ELF-1 (cell line): ENCODE data around the gene PRADC1.
A peak's percentile ranks its signal among the peaks of the same experiment; 100 is the strongest.
"Not testable (repeated sequence)": the region's sequence is repeated elsewhere in the genome, so short reads cannot be mapped to it uniquely, and the experiment has no call there.

Experiments used
- DNase-seq: peaks from one replicate; pipeline ENCODE4 v3.0.0-alpha.2; 2016; ENCODE audit warnings: low read depth, low spot score

The PRADC1 gene

DNA sequence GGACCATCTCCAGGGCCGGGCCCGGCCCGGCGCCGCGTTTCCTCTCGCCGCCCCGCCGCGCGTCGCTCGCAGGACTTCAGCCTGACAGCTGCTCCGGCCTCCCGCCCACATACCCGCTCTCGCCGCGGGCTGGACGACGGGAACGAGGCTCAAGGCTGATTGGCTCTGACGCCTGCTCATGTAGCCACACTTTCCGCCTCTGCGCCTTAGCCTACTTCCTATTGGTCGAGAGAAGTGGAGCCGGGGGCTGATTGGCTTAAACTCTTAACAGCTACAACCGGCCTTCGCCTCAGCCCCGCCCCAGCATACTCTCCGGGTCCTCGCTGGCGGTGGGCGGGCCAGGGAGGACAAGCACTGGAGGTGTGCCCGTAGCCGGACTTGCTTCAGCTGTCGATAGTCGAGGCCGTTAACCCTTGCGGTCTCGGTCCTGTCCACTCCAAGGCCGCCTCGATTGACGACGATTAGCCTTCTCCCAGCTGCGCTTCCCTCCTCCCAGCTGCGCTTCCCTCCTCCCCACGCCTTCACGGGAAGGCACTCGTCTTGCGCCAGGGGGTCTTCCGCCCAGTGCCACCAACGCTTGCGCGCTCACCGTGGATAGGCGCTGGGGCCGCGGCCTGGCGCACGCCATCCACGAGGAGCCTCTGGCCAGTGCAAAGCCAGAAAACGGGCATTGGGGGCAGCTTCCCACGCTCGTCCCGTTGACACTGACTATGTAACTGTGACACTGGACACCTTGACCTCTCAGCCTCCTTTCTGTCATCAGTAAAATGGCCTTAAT, at the start of gene PRADC1:
TSS of gene PRADC1 (minus strand) at position 86 of the 778 bp plus-strand sequence. CDS start at position 7, 79 bp downstream.
- peak; percentile 100 for DNase-seq

DNA sequence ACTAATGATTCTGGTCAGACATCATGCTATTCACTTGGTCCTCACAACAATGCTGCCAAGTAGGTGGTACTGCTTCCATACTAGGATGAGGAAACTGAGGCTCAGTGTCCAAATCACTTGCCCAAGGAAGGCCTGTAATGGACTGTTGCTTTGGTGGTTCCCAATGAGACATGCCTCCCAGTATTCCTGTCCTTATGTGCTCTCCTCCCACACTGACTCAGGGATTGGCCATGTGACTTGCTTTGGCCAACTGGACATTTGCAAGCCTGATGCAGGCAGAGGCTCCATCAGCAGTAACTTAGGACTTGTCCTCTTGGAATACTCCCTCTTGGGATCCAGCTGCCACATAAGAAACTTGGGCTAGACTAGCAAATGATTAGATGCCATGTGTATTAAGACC, 48.2 kb upstream of the PRADC1 start:
- no peak for DNase-seq

DNA sequence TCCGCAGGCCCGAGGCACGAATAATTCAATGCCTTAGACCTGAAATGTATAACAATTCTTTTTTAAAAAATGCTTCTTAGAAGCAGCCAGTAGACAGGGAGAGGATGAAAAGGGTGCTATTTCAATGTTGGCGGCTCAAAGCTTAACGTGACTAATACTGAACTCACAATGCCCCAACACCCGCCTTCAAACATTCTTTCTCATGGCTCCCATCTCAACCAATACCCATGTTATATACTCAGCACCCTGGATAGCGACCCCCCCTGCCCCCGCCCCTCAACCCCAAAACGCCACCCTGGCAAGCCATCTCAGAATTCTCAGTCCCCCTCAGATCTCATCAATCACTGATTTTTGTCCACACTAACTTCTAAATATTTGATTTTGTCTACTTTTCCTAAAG, 46.8 kb upstream of the PRADC1 start:
- DNase-seq, result no peak

DNA sequence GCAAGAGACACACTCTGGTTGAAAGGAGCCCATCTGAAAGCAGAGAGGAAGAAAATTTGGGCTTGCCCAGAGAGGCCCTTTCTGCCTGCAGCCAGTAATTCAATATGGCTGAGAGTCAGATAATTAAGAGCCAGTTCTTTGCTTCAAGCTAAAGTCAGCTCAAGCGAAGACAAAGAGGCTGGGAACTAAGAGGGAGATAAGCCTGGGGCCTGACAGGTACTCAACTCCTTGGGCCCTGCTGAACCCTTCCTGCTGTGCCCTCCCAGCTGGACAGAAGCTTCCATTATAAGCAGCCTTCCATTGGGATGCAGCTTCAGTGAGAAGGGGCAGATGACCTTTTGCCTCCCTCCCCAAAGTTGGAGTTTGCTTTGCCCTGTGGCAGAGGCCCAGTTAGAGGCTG, 39.2 kb upstream of the PRADC1 start:
- peak; percentile 51 for DNase-seq

DNA sequence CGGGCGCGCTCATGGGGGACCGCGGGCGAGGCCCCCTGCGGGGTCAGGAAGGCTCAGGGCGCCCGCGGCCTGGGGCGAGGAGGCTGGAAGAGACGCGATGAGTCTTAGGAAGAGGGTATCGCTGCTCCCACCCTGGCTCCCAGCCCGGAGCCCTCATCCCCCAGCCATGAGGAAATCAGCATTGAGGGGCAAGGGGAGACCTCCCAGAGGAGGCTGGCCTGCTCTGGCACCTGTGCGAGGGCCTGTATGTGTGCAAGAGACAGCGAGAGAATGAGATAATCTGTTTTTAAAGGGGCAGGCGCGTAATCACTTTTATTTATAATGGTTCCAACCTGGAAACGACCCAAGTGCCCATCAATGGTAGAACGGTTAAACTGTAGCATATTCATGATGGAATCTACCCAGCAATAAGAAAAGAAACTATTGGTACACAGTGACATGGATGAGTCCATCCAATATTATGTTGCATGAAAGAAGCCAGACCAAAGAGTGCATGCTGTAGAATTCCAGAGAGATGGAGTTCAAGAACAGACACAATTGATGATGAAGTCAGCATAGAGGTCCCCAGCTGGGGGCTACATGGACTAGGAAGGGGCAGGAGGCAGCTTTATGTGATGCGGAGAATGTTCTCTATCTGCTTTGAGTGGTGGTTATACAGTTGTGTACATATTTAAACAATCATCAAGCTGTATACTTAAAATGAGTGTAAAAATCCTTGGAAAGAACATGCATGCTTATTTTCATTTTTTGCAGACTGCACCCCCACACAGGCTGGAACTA, 36.8 kb upstream of the PRADC1 start:
- DNase-seq, result no peak

DNA sequence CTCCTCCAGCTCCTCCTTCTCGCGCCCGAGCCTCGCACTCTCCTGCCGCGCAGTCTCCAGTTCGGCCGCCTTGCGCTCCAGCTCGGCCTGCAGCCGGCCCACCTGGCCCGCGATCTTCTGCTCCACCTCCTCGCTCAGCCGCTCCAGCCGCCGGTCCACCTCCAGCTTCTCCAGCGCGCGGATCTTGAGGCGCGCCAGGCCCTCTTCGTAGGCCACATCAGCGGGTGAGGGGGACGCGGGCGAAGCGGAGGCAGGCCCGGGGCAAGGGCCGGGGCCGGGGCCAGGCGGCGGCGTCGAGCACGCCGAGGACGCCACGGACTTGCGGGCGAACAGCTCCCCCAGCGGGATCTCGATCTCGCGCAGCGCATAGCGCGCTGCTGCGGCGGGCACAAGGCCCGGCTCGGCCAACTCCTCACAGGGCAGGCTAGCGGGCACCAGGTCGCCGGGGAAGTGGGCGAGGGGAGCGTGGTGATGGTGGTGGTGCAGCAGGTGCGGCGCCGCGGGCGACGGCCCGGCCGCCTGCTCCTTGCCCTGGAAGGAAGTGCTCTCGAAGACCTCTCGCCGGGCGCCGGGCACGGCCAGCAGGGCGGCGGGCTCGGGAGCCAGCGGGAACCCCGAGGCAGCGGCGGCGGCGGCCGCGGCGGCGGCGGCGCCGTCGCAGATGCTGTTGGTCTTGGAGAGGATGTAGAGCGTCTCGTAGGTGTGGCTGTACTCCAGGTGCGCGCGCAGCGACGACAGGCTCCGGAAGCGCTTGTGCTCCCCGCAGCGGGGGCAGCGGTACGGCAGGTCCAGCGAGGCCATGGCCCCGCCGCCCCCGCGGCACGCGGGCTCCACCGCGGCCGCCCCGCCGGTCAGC, 36.0 kb upstream of the PRADC1 start:
- peak; percentile 77 for DNase-seq

DNA sequence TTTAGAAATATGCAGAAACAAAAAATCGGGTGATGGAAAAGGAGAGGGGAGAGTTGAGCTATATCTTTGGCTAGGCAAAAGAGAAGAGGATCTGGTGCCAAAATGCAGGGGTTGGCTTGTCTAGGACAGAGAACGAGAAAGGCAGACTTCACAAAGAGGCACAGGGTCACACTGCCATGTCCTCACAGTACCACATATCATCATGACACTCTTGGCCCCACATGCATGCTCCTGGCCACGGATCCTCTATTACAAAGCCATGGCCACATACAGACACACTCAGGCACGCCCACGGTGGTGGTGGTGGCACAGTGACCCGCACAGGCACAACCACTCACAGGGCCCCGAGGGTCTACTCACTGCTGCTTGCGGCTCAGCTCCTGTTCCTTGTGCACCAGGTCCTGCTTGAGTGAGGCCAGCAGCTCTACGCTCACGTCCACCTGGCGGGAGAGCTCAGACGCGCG, 35.4 kb upstream of the PRADC1 start:
- DNase-seq, result no peak

DNA sequence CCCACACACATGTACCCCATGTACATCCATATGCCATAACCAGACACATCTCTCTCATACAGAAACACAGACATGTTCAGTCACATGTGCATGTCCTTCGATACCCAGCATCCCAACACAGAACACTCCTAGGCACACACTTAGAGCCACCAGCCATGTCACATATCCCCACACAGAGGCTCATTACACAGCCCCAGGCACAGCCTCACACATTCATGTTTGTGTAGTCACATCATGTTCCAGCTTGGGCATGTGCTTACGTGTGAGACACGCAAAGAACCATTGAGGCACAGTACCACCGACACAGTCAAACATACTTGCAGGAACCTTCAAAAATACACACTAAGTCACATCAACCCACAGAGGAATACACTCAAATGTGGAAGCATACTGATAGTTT, 34.0 kb upstream of the PRADC1 start:
- DNase-seq, result no peak

DNA sequence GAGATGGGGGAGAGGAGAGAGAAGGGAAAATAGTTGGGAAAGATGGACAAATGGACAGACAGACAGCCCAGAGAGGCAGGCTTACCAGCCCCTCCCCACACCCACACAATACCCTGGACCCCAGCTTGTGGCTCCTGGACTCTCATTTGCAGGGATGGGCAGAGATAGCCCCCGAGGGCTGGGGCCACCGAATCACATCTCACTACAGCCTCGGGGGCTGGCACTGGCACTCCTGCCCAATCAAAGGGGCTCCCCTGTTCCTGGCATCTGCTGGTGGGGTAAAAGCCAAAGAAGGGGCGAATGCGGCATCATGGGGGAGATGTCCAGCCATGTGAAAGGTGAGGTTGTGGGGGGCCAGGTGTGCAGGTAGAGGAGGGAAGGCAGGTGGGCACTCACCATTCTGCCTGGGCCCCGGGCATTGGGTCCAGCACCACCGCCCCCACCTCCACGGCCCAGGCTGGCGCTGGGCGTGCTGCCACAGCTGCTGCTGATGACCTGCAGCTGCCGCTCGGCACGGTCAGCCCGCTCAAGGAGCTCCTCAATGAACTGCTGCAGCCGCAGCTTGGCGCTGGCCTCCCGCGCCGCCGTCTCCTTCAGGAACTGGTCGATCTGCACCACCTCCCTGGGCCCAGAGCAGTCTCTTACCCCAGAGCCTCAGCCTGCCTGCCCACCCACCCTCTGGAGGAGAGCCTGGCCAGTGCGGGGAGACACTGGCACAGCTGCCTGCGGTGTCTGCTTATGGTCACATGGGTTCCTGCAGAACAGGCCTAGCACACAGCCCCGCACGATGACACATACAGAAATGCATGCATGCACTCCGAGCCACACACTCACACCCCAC, 33.2 kb upstream of the PRADC1 start:
- DNase-seq, result no peak

DNA sequence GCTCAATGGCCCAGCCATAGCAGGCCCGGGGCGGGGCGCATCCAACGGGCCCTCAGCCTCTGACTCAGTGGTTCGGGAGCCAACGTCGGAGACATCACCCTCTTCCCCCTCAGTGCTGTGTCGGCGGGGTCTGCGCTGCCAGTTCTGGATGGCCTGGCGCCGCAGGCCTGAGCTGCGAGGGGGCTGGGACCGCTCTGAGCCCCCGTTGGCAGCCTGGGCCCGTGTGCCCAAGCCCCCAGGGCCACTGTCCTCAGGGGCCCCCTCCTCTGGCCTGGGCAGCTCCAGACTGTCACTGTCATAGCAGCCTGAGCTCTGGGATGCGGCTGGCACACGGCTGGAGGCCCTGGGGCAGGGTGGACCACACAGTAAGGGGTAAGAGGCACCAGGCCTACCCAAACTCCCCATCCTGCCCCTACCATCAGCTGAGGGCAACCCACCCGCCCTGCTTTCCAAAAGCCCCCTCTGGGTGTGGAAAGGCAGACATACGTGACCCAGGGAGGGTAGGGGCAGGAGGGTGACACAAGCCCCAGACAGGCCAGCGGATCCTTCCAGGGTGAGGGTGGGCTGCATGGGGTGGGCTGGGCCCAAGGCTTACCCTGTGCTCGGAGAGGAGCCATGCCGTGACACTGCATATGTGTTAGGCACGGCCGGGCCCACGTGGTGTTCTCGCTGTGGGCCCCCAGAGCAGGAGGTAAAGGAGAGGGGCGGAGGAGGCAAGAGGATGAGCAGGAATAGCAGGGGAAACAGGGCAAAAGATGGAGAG, 32.4 kb upstream of the PRADC1 start:
- no peak for DNase-seq

DNA sequence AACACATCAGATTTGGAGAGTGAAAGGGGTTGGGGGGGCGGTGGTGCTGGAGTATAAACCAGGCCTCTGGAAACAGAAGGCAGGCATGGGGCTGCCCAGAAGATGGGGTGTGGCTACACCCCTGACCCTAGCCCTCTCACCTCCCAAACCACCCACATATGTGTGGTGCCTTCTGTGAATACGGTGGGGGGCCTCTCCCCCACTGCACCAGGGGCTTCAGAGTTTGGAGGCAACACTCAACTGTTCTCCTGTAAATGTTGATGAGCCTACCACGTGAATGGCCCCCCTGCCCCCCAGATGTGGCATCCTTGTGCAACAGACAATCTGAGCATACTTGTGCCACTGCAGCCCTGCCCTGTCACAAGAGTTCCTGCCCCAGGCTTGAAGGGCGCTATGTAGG, 31.7 kb upstream of the PRADC1 start:
- DNase-seq, result no peak

DNA sequence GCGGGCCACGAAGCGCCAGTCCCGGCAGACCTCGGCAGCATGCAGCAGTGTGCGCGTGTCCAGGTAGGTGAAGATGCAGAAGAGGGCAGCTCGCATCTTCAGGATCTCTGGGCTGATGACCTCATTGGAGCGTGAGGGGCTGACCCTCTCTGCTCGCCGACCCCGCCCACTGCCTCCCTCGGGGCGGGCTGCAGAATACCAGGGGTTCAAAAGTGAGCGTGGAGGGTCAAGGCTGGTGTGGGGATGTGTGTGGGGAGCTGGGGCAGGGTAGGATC, 31.2 kb upstream of the PRADC1 start:
- DNase-seq, result no peak

DNA sequence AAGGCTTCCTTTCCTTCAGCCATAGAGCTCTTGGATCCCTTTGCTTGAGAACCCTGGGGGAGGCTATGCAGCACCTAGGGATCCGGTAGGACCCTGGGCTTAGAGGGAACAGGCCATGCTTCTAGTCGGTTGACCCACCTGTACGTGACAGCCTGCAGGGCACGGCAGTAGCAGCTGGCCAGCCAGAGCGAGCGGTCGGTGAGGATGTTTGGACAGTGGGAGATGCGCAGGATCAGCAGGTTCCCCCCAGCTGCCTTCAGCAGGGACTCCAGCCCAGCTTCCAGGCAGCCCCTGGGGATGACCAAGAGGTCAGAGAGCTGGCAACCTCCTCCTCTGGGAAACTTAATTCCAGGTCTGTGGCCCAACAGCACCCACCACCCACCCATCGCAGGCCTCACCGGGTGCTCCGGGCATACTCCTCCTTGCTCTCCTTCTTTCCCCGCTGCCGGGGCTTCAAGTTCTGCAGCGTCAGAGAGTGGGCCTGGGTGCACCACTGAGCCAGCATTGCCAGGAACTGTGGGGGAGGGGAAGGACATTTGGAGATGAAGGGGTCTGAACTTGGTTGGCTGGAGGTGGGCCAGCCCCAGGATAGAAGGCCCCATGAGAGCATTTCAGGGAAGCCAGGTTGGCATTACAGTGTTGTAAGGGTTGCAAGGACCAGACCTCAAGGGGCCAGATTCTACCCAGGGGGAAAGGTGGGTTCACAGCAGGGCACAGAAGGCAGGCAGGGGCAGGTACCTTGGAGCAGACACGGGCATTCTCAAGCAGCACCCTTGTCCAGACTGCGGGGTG, 30.7 kb upstream of the PRADC1 start:
- no peak for DNase-seq

DNA sequence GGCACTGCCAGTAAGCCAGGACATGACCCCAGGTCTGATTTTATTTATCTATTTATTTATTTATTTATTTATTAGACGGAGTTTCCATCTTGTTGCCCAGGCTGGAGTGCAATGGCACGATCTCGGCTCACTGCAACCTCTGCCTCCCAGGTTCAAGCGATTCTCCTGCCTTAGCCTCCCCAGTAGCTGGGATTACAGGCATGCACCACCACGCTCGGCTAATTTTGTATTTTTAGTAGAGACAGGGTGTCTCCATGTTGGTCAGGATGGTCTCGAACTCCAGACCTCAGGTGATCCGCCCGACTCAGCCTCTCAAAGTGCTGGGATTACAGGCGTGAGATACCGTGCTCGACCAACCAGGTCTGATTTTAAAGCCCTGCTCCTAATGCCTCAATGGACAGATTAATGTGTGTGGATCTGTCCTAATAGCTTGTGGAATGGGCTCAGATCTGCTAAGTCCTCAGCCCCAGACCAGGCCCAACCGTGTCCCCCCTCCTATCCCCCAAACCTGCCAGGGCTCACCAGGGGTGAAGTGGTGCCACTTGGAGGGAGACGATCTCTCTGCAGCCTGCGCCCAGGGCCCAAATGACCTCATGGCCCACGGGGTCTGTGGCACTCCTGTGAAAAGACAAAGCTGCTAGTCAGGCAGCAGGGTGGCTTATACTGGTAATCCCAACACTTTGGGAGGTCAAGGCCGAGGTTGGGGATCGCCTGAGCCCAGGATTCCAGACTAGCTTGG, 29.8 kb upstream of the PRADC1 start:
- not testable (repeated sequence) for DNase-seq

DNA sequence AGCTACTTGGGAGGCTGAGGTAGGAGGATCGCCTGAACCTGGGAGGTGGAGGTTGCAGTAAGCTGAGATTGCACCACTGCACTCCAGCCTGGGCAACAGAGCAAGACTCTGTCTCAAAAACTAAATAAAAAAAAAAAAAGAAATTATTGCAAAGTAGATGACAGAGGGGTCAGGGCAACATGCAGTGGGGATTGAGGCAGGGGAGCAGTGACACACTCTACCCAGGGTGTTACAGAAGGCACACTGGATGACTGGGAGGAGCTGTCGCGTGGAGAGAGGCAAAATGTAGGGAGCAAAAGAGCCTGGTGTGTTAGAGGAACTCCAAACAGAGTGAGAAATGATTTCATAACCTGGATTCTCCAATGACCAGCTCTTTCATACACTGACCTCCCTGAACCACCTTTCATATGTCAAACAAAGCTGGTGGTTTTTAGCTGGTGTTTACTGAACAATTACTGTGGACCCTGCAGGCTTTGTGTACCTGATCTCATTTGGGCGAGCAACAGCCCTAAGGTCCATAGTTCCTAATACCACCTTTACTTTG, 29.1 kb upstream of the PRADC1 start:
- no peak for DNase-seq

DNA sequence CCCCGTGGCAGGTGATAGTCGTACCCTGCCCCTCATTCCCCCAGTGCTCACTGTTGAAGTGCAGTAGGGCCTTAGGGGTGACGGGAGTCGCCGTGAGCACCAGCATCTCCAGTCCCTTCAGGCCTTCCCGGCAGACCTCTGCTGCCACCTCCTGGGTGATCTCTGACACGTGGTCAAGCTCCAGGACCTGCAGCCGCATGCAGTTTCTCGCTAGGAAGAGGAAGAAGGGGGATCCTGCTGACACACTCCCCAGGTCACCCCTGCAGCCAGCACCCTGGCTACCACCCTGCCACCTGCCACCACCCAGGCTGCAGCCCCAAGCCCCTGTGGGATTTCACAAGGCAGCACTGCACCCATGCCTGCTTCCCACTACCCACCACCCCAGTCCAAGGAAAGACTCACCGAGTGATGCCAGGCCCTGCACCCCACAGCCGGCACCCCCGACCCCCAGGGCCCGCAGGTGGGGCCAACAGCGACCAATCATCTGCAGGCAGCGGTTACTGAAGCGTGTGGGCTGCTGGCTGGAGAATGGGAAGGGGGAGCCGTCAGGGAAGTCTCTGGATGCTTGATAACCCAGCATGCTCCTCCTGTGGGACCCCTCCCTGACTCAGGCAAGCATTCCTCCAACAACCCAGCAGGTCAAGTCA, 27.4 kb upstream of the PRADC1 start:
- peak; percentile 74 for DNase-seq

DNA sequence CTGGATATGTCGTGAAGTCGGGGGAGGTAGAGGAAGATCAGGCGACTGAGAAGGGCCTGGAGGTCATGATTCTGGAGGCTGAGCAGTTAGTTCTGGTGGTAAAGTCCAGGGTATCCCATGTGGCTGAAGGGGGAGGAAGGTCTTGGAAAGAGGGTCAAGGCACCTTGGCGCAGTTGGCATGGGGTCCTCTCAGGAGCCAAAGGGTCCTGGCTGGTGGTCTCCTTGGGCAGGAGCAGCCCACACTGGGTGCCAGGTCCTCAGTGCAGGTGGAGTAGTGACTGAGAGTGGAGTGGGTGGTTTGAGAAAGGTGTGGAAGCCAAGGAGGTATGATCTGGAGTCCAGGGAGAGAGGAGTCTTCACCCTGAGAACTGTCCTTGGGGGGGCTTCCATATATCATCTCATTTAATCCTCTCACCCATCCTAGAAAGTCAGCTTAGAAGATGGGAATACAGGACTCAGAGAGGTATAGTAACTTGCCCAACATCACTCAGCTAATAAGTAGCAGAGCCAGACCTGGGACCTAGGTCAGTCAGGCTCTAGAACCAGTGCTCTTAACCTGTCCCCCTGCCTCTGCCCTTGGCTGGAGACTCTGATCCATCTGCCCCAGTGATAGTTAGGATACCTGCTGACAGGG, 26.8 kb upstream of the PRADC1 start:
- no peak for DNase-seq

DNA sequence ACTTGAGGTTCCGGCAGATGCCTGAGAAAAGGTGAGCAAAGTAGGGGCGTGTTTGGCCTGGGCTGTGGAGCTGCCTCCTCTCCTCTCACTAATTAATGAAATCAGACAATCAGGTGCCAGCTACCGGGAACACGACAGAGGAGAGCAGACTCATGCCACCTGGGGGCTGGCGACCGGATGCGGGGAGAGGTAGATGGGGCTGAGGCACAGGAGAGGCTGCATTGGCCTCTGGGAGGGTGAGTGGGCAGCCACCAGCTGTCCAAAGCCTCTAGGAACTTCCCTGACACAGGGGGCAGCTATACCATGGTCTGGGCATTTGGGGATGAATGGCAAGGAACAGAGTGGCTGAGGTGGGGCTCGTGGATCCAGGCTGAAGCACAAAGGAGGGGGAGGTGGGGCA, 26.2 kb upstream of the PRADC1 start:
- no peak for DNase-seq
